Muscle of back (tissue), 13 donors: ENCODE measurements around the gene KRTAP20-2. TPM values are rescaled to one million over a fixed set of nuclear protein-coding genes. Genes with fewer than 3 reads are reported as not detected.

ENCODE experiments used
- DNase-seq, 3 donors: peaks; one replicate each; pipeline versions ENCODE4 v3.0.0 to v3.0.0-alpha.2; 2013
- long read RNA-seq, 9 donors: transcript quantifications; one replicate each; lab custom pipeline, GENCODE V29; 2026
- polyA plus RNA-seq, 10 donors: library from polyadenylated mRNA; unstranded; fragments of 120-200 nt; gene quantifications; one replicate each; pipeline ENCODE4 v1.2.1, GENCODE V29; 2013; ENCODE audit not compliant: insufficient read length in 10 of 10

The KRTAP20-2 gene
- not detected for polyA plus RNA-seq
- long read RNA-seq, donor 1 = 0 reads
- long read RNA-seq, donor 2 = 0 reads
- long read RNA-seq, donor 3 = 0 reads
- long read RNA-seq, donor 4 = 0 reads
- long read RNA-seq, donor 5 = 0 reads
- long read RNA-seq, donor 6 = 0 reads
- long read RNA-seq, donor 7 = 0 reads
- long read RNA-seq, donor 8 = 0 reads
- long read RNA-seq, donor 9 = 0 reads

DNA sequence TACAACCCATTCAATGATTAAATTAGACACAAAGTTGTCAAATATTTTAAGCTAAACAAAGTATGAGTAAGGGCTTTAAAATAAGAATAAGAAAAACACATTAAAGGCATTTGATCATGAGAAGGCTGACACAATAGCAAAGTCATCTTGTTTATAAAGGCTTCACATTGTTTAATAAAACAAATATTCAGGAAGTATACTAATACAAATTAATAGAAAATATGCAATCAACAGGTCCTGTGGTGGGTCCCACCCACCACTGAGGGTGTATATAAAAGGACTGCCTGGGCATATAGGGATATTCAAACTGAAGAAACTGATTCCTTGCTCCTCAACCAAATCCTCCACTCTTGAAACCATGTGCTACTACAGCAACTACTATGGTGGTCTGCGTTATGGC is at the start of gene KRTAP20-2:
KRTAP20-2 (plus strand) TSS at position 301 of the 400 bp plus-strand sequence; CDS start at position 359, 58 bp downstream.
- no peak for DNase-seq

DNA sequence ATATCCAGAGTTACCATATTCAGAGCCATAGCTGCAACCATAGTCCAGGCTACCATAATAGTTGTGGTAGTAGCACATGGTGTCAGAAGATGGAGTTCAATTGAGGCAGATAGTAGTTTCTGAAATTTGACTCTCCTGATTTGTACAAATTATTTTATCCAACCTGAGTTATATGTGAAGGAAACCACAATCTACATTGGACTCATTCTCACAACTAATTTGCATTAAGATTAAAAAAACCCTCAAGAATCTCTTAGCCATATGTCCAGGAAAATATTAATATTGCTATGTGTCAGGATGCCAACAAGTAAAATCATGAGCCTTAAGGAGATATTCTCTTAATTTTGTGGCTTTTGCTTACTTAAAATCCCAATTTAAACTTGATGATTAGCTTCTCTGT is 44.7 kb upstream of the KRTAP20-2 start, which contains the start of gene KRTAP22-2:
KRTAP22-2 (minus strand) TSS at position 101 of the 400 bp plus-strand sequence.
- no peak for DNase-seq

DNA sequence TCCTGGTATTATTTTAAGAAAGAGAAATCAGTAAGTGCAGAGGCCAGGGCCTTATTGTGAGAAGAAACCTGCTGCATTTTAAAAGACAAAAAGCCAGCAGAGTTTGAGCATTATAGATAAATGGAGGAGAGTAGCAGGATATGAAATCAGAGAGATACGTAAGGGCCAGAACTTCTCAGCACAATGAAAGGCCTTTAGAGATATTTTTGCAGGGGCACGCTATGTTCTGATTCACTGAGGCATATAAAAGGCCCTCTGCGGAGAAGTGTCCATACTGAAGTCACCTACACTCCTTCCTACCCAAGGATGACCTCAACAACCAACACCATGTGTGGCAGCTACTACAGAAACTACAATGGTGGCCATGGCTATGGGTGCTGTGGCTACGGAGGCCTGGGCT is 42.9 kb upstream of the KRTAP20-2 start, which contains the start of gene KRTAP6-3:
KRTAP6-3 (plus strand) TSS at position 301 of the 400 bp plus-strand sequence; CDS start at position 307, 6 bp downstream.
- no peak for DNase-seq

DNA sequence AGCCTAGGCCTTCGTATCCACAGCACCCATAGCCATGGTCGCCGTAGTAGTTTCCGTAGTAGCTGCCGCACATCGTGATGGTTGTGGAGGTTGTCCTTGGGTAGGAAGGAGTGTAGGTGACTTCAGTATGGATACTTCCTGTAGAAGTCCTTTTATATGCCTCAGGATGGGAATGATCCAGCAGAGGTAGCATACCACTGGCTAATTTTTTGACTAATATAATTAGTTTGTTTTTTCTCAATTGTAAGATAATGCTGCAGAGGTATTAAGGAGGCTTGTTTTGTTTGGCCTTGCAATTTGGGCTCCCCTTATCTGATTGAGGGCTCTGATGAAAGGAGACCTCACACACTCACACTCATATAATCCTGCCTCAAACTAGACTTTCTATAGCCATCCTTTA is 36.2 kb upstream of the KRTAP20-2 start, which contains the start of gene KRTAP6-2:
KRTAP6-2 (minus strand) TSS at position 101 of the 400 bp plus-strand sequence; CDS start at position 73, 28 bp downstream.
- DNase-seq = no peak

DNA sequence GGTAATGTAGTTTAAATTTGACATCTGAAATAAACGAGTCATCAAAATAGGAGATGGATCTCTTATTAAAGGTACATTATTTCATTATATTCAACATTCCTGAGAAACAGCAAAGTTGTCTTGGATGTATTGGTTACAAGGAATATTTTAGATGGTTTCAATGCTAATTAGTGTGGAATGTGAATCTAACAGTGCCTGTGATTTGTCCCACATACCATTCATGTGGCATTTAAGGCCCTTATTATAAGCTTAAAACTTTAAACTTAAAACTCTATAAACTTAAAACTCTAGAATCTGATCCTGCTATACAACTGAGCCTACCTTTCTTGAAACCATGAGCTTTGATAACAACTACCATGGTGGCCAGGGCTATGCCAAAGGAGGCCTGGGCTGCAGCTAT is 34.2 kb upstream of the KRTAP20-2 start, which contains the start of gene KRTAP22-1:
KRTAP22-1 (plus strand) TSS at position 301 of the 400 bp plus-strand sequence.
- DNase-seq = no peak

DNA sequence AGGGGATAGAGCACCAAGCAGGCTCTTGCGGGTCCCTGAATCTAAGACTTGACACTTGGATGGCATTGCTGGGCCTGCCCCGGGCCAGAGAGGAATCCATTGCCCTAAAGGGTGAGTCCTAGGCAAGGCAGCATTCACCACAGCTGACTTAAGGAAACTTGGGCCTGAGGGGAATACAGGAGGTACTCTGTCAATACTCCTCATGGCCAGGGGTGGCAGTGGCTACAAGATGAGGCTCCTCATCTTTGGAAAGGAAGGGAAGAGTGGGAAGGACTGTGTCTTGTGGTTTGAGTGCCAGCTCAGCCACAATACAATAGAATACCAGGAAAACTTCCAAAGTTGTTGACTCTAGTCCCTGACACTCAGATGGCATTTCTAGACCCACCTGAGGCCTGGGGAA is 29.0 kb upstream of the KRTAP20-2 start:
- no peak for DNase-seq

DNA sequence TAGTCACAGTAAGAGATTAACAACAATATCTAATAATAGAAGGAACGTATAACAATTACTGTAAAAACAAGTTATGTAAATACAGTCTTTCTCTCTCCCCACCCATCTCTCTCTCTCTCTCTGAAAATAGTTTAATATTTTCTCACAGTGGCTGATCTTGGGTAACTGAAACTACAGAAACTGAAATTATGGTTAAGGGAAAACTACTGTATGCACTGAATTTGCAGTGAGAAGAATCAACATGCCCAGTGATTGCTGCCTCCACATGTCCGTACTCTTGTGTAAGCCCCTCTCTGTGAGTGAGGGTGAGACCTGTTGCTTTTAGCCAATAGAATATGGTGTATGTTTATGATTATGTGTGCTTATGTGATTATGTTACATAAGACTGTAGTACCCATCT is 22.9 kb upstream of the KRTAP20-2 start:
- no peak for DNase-seq

DNA sequence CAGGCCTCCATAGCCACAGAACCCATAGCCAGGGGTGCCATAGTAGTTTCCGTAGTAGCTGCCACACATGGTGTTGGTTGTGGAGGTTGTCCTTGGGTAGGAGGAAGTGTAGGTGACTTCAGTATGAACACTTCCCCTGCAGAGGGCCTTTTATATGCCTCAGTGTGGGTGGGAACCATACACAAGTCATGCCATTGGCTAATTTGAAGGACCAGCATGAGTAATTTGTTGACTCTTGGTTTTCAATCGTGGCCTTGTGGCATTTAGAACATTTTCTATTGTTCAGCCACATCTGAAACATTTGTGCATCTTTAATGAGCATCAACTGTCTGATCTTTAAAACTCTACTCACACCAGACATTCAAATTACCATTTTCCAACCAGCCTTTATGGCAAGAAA is 21.2 kb upstream of the KRTAP20-2 start, which contains the start of gene KRTAP6-1:
KRTAP6-1 (minus strand) TSS at position 95 of the 400 bp plus-strand sequence; CDS start at position 69, 26 bp downstream.
- no peak for DNase-seq

DNA sequence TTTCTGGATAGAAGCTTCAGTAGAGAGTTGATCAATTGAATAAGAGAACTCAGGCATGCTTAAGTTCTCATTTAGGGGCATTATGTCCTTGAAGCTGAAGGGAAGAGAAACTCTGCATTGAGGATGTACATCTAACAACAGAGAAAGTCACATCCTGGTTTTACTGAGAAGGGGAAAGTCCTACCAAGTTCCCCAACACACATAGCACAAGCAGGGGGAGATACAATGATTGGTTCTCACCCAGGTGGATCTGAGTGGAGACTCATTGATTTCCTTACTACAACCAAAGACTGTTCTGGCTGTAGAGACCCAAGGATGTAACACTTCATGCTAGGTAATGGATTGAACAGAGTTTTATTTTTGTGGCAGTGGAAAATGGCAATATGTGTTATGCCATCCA is 19.8 kb upstream of the KRTAP20-2 start:
- no peak for DNase-seq

DNA sequence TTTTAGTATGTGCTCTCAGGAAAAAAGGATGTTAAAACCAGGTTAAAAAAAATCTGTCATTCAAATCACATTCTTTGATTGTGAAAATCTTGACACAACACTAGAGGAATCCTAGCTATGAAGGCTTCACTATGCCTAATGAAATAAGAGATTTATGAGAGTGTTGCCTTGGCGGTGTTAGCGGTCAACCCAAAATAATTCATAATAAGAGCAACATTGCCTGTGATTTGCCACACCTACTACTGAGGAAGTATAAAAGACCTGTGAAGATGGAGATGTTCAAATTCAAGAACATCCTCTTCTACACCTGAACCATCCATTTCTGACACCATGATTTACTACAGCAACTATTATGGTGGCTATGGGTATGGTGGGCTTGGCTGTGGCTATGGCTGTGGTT is 18.9 kb upstream of the KRTAP20-2 start, which contains the start of gene KRTAP20-1:
KRTAP20-1 (plus strand) TSS at position 301 of the 400 bp plus-strand sequence; CDS start at position 331, 30 bp downstream.
- DNase-seq = no peak

DNA sequence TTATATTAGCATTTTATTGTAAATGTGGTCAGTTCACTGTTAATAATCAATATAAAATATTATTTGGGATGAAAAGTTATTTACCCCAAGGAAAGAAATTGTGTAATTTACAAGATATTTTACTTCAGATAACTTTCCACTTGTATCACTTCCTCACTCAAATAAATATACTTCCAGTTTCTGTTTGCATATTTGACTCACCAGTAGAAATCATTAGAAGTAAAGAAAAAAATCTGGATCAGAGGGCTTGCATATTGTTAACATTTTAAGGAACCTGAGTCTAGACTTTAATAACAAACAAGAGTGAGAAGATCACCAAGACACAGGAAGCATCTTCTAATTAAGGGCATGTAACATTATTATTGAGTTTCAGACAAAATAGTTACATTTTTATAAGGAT is 14.9 kb upstream of the KRTAP20-2 start:
- DNase-seq = no peak

DNA sequence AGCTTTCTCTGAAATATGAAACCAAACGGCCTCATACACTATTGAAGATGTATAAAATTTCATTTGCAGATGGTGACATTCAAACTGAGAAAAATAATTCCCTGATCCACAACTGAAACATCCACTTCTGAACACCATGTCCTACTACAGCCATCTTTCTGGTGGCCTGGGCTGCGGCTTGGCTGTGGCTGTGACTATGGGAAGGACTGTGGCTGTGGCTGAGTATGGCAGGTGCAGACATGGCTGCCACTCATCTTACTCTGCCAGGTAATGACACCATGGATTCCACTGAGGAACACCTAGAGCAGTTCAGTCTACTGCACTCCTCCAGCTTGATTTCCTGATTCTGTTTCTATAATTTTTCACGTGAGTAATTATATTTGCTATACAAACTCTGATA is 14.5 kb upstream of the KRTAP20-2 start, which contains the start of gene KRTAP20-4:
KRTAP20-4 (plus strand) TSS at position 106 of the 400 bp plus-strand sequence.
- DNase-seq = no peak

DNA sequence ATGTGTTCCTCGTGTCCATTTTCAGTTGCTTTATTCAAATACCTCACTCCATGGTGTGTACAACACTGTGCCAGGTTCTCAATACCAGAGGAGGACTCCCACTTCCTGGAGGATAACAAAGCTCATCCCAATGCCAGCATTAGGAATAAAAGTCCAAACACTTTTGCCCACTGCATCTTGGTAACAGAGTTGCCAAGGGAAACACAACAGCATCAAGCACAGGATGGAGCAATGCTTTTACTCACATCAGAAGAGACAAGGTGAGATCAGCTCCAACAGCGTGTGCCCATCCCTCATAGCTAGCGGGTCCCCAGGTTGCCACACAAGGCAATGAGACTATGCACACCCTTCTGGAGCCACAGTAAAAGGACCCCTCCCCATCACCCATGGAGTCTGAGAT is 11.6 kb upstream of the KRTAP20-2 start:
- DNase-seq = no peak

DNA sequence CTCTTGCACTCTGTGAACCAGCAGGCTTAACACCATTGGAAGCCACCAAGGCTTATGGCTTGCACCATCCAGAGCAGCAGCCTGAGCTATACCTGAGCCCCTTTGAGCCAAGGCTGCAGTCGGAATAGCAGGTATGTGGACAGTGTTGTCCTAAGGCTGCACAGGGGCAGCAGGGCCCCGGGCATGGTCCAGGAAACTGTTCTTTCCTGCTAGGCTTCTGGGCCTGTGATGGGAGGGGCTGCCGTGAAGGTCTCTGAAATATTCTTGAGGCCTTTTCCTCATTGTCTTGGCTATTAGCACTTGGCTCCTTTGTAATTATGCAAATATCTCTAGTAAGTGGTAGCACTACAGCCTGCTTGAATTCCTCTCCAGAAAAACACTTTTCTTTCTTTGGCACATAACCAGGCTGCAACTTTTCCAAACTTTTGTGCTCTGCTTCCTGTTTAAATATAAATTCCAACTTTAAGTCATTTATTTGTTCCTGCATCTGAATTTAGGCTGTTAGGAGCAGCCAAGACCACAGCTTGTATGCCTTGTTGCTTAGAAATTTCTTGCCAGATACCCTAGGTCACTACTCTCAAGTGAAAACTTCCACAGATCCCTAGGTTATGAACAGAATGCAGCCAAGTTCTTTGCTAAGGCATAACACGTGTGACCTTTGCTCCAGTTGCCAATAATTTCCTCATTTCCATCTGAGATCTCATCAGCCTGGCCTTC is 9.4 kb upstream of the KRTAP20-2 start:
- DNase-seq = peak in 2 of 3 donors; percentile 16 to 37

DNA sequence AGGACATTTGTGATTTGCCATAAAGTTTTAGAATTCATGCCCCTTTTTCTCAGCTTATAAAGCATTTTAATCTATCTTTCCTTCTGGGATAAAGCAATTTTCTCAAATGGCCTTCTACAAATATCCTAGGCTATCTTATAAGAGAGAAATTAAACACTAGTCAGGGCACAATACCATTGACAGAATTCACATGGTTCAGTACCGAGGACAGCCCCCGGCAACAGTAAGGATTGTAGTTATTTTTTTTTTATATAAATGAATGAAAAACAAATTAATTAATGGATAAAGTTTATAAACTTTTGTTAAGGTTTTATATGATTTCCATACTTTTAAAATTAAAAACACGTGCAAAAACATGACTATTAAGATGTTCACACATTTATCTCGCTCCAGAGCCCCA is 6.9 kb upstream of the KRTAP20-2 start:
- DNase-seq = no peak

DNA sequence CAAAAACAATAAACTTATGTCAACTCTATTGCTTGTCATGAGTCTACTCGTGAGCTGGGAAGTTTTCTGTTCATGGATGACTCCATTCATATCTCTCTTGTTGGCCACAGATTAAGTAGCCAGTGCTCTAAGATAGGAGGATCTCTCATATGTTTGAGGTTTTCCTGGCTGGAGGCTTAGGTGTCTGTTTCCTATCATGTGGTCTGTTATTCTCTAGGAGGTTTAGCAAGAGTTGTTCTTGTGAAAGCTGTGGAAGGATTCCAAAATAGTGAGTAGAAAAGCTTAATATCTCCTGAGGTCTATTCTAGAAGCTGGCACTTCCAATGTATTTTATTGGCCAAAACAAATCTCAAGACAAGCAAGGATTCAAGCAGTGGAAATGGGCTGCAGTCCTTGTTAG is 5.8 kb upstream of the KRTAP20-2 start:
- DNase-seq = peak in 1 of 3 donors; percentile 3

DNA sequence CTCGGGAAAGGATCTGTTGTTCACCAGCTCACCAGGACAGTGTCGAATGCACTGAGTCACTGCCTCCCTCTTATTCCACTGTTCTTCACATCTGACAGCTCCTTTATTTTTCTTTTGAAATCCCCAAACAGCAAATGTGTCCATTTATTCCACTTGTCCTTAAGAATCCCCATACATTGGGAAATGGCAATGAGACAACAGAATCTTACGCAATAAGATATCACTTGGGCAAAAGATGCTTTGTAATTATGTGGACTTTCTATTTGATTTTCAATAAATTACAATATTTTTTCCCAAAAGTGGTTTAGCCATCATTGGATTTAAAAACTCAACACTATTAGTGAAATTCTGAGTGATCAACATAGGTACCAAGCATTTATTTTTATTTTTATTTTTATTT is 3.7 kb downstream of the KRTAP20-2 start:
- DNase-seq = no peak

DNA sequence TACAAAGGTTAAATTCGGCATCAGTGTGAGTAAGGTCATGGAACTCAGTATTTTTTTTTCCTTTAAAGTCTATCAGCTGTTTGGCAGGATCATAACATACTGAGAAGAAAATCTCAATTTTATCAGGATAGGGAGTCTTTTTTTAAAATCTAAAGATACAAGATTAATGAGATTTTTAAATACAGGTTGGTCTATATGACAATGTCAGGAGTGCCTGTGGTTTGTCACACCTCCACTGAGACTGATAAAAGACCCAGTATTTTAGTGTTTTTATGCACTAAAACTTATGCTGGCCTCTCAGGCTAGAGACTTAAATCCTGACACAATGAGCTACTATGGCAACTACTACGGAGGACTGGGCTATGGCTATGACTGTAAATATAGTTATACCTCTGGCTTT is 7.6 kb downstream of the KRTAP20-2 start, which contains the start of gene KRTAP20-3:
KRTAP20-3 (plus strand) TSS at position 301 of the 400 bp plus-strand sequence.
- DNase-seq = no peak

DNA sequence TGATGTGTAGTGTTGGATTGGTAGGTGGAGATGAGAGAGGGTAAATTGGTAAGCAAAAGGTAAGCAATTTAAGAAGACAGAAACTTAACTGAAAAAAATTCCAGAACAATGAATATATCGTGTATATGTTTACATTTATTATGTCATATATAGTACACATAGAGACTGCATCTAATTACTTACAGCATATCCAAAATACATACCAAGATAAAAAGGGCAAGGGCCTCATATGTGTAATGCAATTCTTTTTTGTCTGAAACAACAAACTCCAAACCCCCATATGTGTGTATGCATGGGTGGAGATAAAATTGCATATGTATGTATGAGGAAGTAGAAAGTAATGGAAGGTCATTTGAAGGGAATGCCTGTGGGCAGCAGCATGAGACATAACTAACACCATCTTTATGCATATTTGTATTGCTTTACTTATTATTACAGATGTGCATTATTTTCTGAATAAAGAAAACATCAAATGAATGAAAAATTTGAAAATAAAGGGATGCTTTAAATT is 12.0 kb downstream of the KRTAP20-2 start:
- no peak for DNase-seq

DNA sequence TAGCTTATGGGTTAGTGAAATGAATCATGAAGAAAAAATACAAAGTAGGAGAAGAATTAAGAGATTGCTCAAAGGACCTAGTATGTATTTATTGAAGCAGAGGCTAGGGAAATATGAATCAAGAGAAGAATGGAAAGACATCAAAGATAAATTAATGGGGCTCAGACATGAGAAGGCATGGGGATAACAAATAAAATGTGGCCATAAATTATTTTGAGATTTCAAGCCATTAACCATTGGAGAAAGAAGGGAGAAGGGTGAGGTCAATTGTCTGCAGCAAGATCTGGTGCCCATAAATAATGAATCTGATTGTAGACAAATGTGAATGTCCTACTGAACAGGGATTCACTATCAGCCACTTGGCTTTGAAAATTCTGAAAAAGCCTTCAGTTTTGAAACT is 17.9 kb downstream of the KRTAP20-2 start:
- DNase-seq = no peak

DNA sequence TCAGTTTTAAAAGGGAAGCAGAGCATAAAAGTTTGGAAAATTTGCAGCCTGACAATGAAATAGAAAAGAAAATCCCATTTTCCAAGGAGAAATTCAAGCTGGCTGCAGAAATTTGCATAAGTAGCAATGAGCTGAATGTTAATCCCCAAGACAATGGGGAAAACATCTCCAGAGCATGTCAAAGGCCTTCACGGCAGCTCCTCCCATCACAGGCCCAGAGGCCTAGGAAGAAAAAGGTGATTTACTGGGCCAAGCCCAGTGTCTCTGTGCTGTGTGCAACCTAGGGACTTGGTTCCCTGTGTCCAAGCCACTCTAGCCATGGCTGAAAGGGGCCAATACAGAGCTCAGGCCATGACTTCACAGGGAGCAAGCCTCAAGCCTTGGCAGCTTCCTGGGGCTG is 33.8 kb downstream of the KRTAP20-2 start:
- DNase-seq = no peak

DNA sequence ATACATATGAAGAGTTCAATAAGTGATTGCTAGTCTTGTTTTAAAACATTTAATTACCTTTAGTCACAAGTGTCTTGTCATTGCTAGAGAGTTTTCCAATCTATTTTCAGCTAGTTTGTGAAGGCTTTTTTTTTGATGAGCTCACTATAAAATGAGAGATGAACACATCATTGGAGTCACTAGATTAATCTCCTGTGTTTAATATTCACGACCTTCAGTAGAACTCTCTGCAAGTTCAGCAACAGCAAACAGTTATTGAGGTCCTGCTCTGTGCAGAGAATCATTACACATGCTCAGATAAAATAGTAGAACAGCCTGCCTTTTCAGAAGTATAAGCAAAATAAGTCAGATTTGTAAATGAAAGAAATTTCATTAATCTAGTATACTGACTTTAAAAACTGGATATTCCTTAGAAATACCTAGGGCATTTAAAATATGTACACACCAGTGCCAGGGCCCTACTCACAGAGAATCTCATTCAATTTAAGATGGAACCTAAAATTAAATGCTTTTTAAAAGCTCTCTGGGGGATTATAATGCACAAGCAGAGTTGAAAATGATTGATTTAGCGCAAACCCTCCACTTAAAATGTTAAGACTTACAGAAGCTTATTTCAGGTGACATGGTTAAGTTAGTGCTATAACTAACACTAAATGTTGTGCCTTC is 38.1 kb downstream of the KRTAP20-2 start:
- no peak for DNase-seq
